Measurements from ENCODE around the gene KCNK15. TPM values are rescaled to one million over a fixed set of nuclear protein-coding genes. Genes with fewer than 3 reads are reported as not detected.

KCNK15 gene
- total and polyA plus RNA-seq, 9 of the 15 experiments (the other 6 are each of a cell fraction or from before 2014, with no cell fraction given): 0.03 to 0.30 (median 0.17) TPM; not detected in 5

DNA sequence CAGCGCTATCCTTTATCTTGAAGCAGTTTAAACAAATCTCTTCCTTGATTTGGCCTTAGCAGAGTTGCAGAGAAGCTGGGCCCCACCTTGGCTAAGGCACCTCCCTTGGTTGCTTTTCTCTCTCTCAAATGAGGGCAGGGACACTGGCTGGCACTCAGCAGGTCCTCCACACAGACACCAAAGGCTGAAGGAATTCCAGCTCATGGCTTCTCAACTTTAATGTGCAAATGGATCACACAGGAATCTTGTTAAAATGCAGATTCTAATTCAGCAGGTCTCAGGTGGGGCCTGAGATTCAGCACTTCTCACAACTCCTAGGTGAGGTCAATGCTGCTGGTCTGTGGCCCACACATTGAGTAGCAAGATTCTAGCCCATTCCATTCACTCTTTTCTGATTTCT is 39.0 kb downstream of the KCNK15 start (continued):
- TF ChIP-seq ZNF696 (CRISPR knock-in tag; conservative IDR thresholded peaks at IDR 0.05) (no peak), RBBP5 (IDR thresholded peaks at IDR 0.05; ENCODE audit: borderline replicate concordance, insufficient read depth, low read length, poor library complexity, severe bottlenecking) (no peak), CREB1 (IDR thresholded peaks at IDR 0.05) (no peak), CREB1 (CRISPR knock-in tag; IDR thresholded peaks at IDR 0.05) (no peak)
- TF ChIP-seq, protein P1, sequence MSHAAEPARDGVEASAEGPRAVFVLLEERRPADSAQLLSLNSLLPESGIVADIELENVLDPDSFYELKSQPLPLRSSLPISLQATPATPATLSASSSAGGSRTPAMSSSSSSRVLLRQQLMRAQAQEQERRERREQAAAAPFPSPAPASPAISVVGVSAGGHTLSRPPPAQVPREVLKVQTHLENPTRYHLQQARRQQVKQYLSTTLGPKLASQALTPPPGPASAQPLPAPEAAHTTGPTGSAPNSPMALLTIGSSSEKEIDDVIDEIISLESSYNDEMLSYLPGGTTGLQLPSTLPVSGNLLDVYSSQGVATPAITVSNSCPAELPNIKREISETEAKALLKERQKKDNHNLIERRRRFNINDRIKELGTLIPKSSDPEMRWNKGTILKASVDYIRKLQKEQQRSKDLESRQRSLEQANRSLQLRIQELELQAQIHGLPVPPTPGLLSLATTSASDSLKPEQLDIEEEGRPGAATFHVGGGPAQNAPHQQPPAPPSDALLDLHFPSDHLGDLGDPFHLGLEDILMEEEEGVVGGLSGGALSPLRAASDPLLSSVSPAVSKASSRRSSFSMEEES (CRISPR knock-in tag; IDR thresholded peaks at IDR 0.05): no peak

- H3K27me3 ChIP-seq (ENCODE audit: control insufficient read depth in 2 of 2, insufficient read depth in 2 of 2, low read length in 2 of 2): peaks cover 11 to 21% of the 10 kb centered on the region in 2 experiments; a peak in 4 of 5 replicates
- no TSS peak for BruUV-seq (replicated peaks)
These were observed 40.1 kb downstream of the KCNK15 start for GRCh38 chr20:44785768-44786167.

More at GRCh38 chr20:44785768-44786167, 40.1 kb downstream of the KCNK15 start:
- ChIA-PET CTCF (ENCODE audit: low intra/inter-chr PET ratio) (no interaction called here), POLR2A (interaction anchor here (0.6 to 0.7 kb wide), 2 partner anchors 51 to 76 kb away, joined by 3 read pairs; no protein-coding TSS in a partner anchor)
- Histone ChIP-seq H3K4me2 (ENCODE audit: insufficient read depth, low read length) (no peak overlapping the region), H3K27ac (ENCODE audit: extremely low read depth, low read depth, low read length) (no peak overlapping the region), H3K9me1 (ENCODE audit: control insufficient read depth, insufficient read depth, low read length) (no peaks in the 10 kb centered on the region), H4K20me1 (replicated peaks; ENCODE audit: control insufficient read depth, insufficient read depth, low read length) (no peaks in the 10 kb centered on the region; the same call in 1 of the 2 replicates), H3K4me1 (replicated peaks in 1 of 2; ENCODE audit: control insufficient read depth in 2 of 2, insufficient read depth in 2 of 2, low read length in 2 of 2) (no peaks in the 10 kb centered on the region), H3K9ac (ENCODE audit: insufficient read depth in 1 of 2, low read depth in 2 of 2, low read length in 2 of 2) (no peak overlapping the region), H3K9me3 (replicated peaks; ENCODE audit: control insufficient read depth, insufficient read depth, low read depth, low read length) (no peaks in the 10 kb centered on the region), H3K79me2 (ENCODE audit: control insufficient read depth, insufficient read depth, low read length) (no peaks in the 10 kb centered on the region), H3K4me3 (no peak overlapping the region), H3K36me3 (ENCODE audit: control insufficient read depth, insufficient read depth, low read length) (no peaks in the 10 kb centered on the region), H2AFZ (ENCODE audit: low read depth, low read length) (no peak overlapping the region)
- no peak for ATAC-seq
- intact Hi-C loops (cut with micrococcal nuclease): no loop called here
- in situ Hi-C loops (cut with MboI): no loop called here
- TF ChIP-seq PHB (CRISPR knock-in tag; IDR thresholded peaks at IDR 0.05): no peak
- DNase-seq (ENCODE audit: extremely low read depth in 1 of 4, low spot score in 3 of 4): no peak
- 0% methylated on average over 1 of the region's 1 CpG for WGBS (ENCODE audit: insufficient coverage, low coverage, missing lambda C conversion rate)
- FAIRE-seq: no peak
